HL-60 (cell line): Measurements from ENCODE around the gene PNLIPRP3.

ENCODE experiments used
- DNase-seq, 2 experiments: peaks; one replicate each; pipeline ENCODE4 v3.0.0-alpha.2; 2010 to 2020; ENCODE audit warnings: low read depth in 1 of 2, low spot score in 1 of 2
- H3K27ac ChIP-seq: fragments of 250-450 bp; sonication (Bioruptor Pico); replicated peaks from 2 replicates; pipeline ENCODE4 v1.5.1; 2020; ENCODE audit warnings: mild to moderate bottlenecking, moderate library complexity
- H3K27me3 ChIP-seq: fragments of 250-450 bp; sonication (Bioruptor Pico); 2 replicates; pipeline ENCODE4 v1.5.1; 2021; ENCODE audit warnings: mild to moderate bottlenecking, moderate library complexity; ENCODE audit not compliant: insufficient read depth, poor library complexity, severe bottlenecking
- H3K4me3 ChIP-seq: replicated peaks from 2 replicates; pipeline ENCODE4 v1.5.1; 2011; ENCODE audit warnings: mild to moderate bottlenecking, control low read depth, low read length; ENCODE audit not compliant: insufficient read depth
- GABPA ChIP-seq: IDR thresholded peaks from 2 replicates; pipeline ENCODE4 v1.6.1; 2012; ENCODE audit warnings: low read depth
- POLR2AphosphoS5 ChIP-seq: IDR thresholded peaks from 2 replicates; pipeline ENCODE4 v1.6.1; 2012; ENCODE audit warnings: low read depth
- SPI1 ChIP-seq: IDR thresholded peaks from 2 replicates; pipeline ENCODE4 v1.6.1; 2012; ENCODE audit warnings: low read depth, mild to moderate bottlenecking, borderline replicate concordance
- TF ChIP-seq, protein P1 (sequence below): IDR thresholded peaks from 2 replicates; pipeline ENCODE4 v1.6.1; 2012; ENCODE audit warnings: low read depth; ENCODE audit not compliant: insufficient replicate concordance
- TF ChIP-seq, protein P2 (sequence below): IDR thresholded peaks from one replicate; pipeline ENCODE4 v1.5.1; 2011; ENCODE audit warnings: low read length, control low read depth, inconsistent platforms; ENCODE audit not compliant: insufficient read depth

Gene PNLIPRP3

DNA sequence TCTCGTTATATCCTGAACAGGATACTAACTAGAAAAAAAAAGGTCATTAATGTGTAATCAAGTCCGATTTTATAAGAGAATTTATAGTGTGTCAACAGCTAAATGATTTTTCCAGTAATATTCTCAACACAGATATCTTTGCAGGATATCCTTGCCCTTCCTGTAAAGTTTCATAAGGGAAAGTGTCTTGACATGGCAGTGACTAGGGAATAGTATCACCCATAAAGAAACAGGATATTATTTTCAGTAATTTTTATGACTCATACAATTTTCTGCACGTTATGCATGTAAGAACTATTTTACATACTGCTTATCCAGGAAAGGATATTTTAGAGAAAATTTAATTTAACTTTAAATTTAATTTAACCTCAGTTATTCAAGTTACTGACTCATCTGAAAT is 98.6 kb downstream of the PNLIPRP3 start:
- TF ChIP-seq POLR2AphosphoS5, result no peak
- TF ChIP-seq GABPA, result no peak
- no peak for TF ChIP-seq SPI1
- TF ChIP-seq, protein P1, sequence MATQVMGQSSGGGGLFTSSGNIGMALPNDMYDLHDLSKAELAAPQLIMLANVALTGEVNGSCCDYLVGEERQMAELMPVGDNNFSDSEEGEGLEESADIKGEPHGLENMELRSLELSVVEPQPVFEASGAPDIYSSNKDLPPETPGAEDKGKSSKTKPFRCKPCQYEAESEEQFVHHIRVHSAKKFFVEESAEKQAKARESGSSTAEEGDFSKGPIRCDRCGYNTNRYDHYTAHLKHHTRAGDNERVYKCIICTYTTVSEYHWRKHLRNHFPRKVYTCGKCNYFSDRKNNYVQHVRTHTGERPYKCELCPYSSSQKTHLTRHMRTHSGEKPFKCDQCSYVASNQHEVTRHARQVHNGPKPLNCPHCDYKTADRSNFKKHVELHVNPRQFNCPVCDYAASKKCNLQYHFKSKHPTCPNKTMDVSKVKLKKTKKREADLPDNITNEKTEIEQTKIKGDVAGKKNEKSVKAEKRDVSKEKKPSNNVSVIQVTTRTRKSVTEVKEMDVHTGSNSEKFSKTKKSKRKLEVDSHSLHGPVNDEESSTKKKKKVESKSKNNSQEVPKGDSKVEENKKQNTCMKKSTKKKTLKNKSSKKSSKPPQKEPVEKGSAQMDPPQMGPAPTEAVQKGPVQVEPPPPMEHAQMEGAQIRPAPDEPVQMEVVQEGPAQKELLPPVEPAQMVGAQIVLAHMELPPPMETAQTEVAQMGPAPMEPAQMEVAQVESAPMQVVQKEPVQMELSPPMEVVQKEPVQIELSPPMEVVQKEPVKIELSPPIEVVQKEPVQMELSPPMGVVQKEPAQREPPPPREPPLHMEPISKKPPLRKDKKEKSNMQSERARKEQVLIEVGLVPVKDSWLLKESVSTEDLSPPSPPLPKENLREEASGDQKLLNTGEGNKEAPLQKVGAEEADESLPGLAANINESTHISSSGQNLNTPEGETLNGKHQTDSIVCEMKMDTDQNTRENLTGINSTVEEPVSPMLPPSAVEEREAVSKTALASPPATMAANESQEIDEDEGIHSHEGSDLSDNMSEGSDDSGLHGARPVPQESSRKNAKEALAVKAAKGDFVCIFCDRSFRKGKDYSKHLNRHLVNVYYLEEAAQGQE, result no peak
- TF ChIP-seq, protein P2, sequence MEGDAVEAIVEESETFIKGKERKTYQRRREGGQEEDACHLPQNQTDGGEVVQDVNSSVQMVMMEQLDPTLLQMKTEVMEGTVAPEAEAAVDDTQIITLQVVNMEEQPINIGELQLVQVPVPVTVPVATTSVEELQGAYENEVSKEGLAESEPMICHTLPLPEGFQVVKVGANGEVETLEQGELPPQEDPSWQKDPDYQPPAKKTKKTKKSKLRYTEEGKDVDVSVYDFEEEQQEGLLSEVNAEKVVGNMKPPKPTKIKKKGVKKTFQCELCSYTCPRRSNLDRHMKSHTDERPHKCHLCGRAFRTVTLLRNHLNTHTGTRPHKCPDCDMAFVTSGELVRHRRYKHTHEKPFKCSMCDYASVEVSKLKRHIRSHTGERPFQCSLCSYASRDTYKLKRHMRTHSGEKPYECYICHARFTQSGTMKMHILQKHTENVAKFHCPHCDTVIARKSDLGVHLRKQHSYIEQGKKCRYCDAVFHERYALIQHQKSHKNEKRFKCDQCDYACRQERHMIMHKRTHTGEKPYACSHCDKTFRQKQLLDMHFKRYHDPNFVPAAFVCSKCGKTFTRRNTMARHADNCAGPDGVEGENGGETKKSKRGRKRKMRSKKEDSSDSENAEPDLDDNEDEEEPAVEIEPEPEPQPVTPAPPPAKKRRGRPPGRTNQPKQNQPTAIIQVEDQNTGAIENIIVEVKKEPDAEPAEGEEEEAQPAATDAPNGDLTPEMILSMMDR, result no peak
- Histone ChIP-seq H3K4me3 (no peak overlapping the region), H3K27ac (no peak overlapping the region), H3K27me3 (no peaks in the 10 kb centered on the region)
- no peak for DNase-seq
